ENCODE data around the gene TM2D3. TPM values are rescaled to one million over a fixed set of nuclear protein-coding genes. Genes with fewer than 3 reads are reported as not detected.

The TM2D3 gene
- total RNA-seq, 1 experiment from 2014 or later, result 34.9 TPM

DNA sequence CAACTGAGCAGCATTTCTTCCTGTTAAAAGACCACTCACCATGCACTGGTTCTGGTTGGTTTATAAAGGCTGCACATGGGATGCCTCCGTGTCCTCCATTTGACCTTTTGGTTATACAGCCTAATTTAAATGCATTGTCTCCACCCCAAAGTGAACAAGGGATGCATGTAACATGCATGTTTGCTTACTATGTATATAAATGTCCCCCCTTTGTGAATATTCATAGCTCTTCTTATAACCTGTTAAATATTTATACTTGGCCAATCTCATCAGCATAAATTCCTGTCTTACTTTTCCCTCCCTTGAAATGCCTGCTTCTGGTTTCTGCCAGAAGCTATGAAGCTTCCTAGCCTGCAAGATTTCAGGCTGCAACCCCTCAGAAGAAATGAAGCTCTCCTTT lies 44.6 kb upstream of the TM2D3 start:
- no peak overlapping the region for H4K8ac ChIP-seq (replicated peaks; ENCODE audit: insufficient read length, low read depth, low read length)
- Mint-ChIP-seq H3K27ac (no peak overlapping the region), H3K36me3 (ENCODE audit: insufficient read depth in 1 of 3, low read depth in 3 of 3) (peaks cover 26 to 66% (median 54%) of the 10 kb centered on the region in 3 experiments), H3K9me3 (no peaks in the 10 kb centered on the region), H3K4me3 (no peak overlapping the region), H3K27me3 (ENCODE audit: low read depth) (no peaks in the 10 kb centered on the region), H3K4me1 (peaks cover 9 to 10% of the 10 kb centered on the region in 2 experiments)
- H3K79me1 ChIP-seq (ENCODE audit: insufficient read depth, low read depth, low read length, poor library complexity, severe bottlenecking), result no peaks in the 10 kb centered on the region
- H4K20me1 ChIP-seq (ENCODE audit: control insufficient read depth, insufficient read depth, insufficient read length), result no peaks in the 10 kb centered on the region
- no peak overlapping the region for H2AK5ac ChIP-seq (ENCODE audit: insufficient read length, low read length)
- no CpG with 5 or more reads among the region's 1 CpG for WGBS (ENCODE audit: extremely low coverage, insufficient read length, low lambda C conversion rate)
- no peak overlapping the region for H2BK5ac ChIP-seq (ENCODE audit: insufficient read length, low read length)
- H2BK12ac ChIP-seq (ENCODE audit: insufficient read length, low read depth, low read length), result no peak overlapping the region
- H3K27me3 ChIP-seq (ENCODE audit: insufficient read depth, low read length), result no peaks in the 10 kb centered on the region
- H3K9me3 ChIP-seq (ENCODE audit: control insufficient read depth, low read depth, low read length), result no peaks in the 10 kb centered on the region
- H3K4me2 ChIP-seq (ENCODE audit: insufficient read depth, insufficient read length, low read length), result no peak overlapping the region
- H3K79me2 ChIP-seq (ENCODE audit: insufficient read depth, low read length), result no peaks in the 10 kb centered on the region
- no peaks in the 10 kb centered on the region for H3K23me2 ChIP-seq (ENCODE audit: insufficient read length, low read depth, low read length, poor library complexity, severe bottlenecking)
- no peak overlapping the region for H3K18ac ChIP-seq (ENCODE audit: insufficient read length, low read depth, low read length)
- no peak overlapping the region for H3K9ac ChIP-seq (ENCODE audit: extremely low read depth, insufficient read length, low read length)
- H3K27ac ChIP-seq (ENCODE audit: insufficient read length, low read depth, low read length), result no peak overlapping the region
- H2BK20ac ChIP-seq (ENCODE audit: low read depth, low read length, poor library complexity, severe bottlenecking), result no peak overlapping the region
- TF ChIP-seq, protein P1, sequence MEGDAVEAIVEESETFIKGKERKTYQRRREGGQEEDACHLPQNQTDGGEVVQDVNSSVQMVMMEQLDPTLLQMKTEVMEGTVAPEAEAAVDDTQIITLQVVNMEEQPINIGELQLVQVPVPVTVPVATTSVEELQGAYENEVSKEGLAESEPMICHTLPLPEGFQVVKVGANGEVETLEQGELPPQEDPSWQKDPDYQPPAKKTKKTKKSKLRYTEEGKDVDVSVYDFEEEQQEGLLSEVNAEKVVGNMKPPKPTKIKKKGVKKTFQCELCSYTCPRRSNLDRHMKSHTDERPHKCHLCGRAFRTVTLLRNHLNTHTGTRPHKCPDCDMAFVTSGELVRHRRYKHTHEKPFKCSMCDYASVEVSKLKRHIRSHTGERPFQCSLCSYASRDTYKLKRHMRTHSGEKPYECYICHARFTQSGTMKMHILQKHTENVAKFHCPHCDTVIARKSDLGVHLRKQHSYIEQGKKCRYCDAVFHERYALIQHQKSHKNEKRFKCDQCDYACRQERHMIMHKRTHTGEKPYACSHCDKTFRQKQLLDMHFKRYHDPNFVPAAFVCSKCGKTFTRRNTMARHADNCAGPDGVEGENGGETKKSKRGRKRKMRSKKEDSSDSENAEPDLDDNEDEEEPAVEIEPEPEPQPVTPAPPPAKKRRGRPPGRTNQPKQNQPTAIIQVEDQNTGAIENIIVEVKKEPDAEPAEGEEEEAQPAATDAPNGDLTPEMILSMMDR (conservative IDR thresholded peaks at IDR 0.05), result no peak
- no peak overlapping the region for H3K23ac ChIP-seq (ENCODE audit: insufficient read length, low read depth, low read length)
- H3K4me1 ChIP-seq (ENCODE audit: insufficient read depth, low read length), result no peaks in the 10 kb centered on the region
- H2BK15ac ChIP-seq (ENCODE audit: low read depth, low read length), result no peak overlapping the region
- H3T11ph ChIP-seq (ENCODE audit: low read length), result no peak overlapping the region
- no peak overlapping the region for H3K14ac ChIP-seq (ENCODE audit: insufficient read depth, low read length)
- no peak overlapping the region for H3K56ac ChIP-seq (ENCODE audit: insufficient read length, low read depth, low read length)
- H2AFZ ChIP-seq (ENCODE audit: low read length), result no peak overlapping the region
- DNase-seq, result no peak
- no peak overlapping the region for H4K91ac ChIP-seq (ENCODE audit: insufficient read length, low read depth, low read length)
- no peak overlapping the region for H3K4ac ChIP-seq (ENCODE audit: low read depth, low read length)
- no peak overlapping the region for H4K5ac ChIP-seq (ENCODE audit: insufficient read length, low read depth, low read length)
- H2BK120ac ChIP-seq (ENCODE audit: low read depth, low read length, poor library complexity, severe bottlenecking), result no peak overlapping the region

Measured in H9 (cell line).